ENCODE measurements around the gene UFC1. TPM values are rescaled to one million over a fixed set of nuclear protein-coding genes. Genes with fewer than 3 reads are reported as not detected.

UFC1 gene
- total and polyA plus RNA-seq, 2 of the 13 experiments (the other 11 are each of a cell fraction or from before 2014, with no cell fraction given) = 72.8 to 85.2 TPM

DNA sequence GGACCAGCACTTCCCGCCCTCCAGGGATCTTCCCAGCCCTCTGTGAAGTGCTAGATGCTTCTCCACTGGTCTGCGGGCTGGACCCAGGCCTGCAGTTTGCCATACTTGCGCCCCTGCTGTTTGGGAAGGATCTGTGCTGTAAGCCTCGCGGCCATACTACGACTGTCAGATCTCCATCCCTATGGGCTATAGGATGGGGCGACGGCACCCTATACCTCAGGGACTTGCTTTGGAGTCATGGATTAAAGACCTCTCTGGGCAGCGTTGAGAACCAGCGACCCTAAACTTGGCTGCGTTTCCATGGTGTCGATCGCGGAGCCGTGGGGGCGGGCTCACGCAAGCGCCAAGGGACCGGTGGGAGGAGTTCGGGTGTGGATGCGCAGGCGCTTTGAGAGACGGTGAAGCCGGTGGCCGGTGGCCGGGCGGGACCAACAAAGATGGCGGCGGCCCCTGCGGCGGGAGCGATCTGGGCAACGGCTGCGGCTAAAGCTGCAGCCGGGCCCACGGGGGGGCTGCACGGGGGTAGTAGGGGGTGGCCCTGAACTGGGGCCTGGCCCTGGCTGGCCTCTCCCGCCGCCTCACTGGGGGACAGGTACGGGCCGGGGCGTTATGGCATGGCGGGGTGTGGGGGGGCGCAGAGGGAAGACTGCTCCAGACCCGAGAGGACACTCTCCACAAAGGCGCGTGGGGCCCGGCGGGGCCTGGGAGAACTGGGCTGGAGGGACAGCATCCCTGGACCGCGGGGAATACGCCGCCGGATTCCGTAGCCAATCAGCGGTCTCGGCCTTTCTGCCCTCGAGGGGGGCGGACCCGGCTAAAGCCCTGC, 5.5 kb downstream of the UFC1 start, which contains the start of gene USP21 (continued):
- TF ChIP-seq FOXO4 (CRISPR knock-in tag; conservative IDR thresholded peaks at IDR 0.05) (no peak), HOXA3 (CRISPR knock-in tag; IDR thresholded peaks at IDR 0.05) (peak; percentile 54; the same call in 1 of the 2 replicates), SP2 (CRISPR knock-in tag; IDR thresholded peaks at IDR 0.05) (peak; percentile 75; the same call in 1 of the 2 replicates), PRMT3 (CRISPR knock-in tag; IDR thresholded peaks at IDR 0.05; ENCODE audit: borderline replicate concordance, low read depth) (no peak; the same call in 1 of the 2 replicates), ZNF335 (CRISPR knock-in tag; IDR thresholded peaks at IDR 0.05) (no peak), ZFP41 (CRISPR knock-in tag; IDR thresholded peaks at IDR 0.05; ENCODE audit: borderline replicate concordance) (no peak), ZNF512B (CRISPR knock-in tag; IDR thresholded peaks at IDR 0.05; ENCODE audit: borderline replicate concordance) (no peak), ZNF772 (CRISPR knock-in tag; IDR thresholded peaks at IDR 0.05) (peak; percentile 58; the same call in 1 of the 2 replicates), ERF (CRISPR knock-in tag; IDR thresholded peaks at IDR 0.05) (peak; percentile 12; the same call in 1 of the 2 replicates), ARID2 (CRISPR knock-in tag; IDR thresholded peaks at IDR 0.05; ENCODE audit: borderline replicate concordance) (no peak), ZNF841 (CRISPR knock-in tag; IDR thresholded peaks at IDR 0.05; ENCODE audit: borderline replicate concordance) (no peak), ZNF501 (CRISPR knock-in tag; IDR thresholded peaks at IDR 0.05) (peak; percentile 88), ZNF883 (CRISPR knock-in tag; IDR thresholded peaks at IDR 0.05; ENCODE audit: not compliant biosample characterization) (peak; percentile 84), SNAPC2 (CRISPR knock-in tag; IDR thresholded peaks at IDR 0.05) (no peak), KMT2B (CRISPR knock-in tag; IDR thresholded peaks at IDR 0.05) (peak; percentile 37; the same call in 1 of the 2 replicates), RELA (CRISPR knock-in tag; IDR thresholded peaks at IDR 0.05) (no peak), FOXP1 (IDR thresholded peaks at IDR 0.05) (no peak), FOXP1 (CRISPR knock-in tag; IDR thresholded peaks at IDR 0.05) (no peak), ZNF160 (CRISPR knock-in tag; IDR thresholded peaks at IDR 0.05) (no peak)
- TF ChIP-seq, protein P1, sequence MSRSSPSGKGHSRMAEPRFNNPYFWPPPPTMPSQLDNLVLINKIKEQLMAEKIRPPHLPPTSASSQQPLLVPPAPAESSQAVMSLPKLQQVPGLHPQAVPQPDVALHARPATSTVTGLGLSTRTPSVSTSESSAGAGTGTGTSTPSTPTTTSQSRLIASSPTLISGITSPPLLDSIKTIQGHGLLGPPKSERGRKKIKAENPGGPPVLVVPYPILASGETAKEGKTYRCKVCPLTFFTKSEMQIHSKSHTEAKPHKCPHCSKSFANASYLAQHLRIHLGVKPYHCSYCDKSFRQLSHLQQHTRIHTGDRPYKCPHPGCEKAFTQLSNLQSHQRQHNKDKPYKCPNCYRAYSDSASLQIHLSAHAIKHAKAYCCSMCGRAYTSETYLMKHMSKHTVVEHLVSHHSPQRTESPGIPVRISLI (CRISPR knock-in tag; IDR thresholded peaks at IDR 0.05; ENCODE audit: borderline replicate concordance) = no peak
- TF ChIP-seq, protein P2, sequence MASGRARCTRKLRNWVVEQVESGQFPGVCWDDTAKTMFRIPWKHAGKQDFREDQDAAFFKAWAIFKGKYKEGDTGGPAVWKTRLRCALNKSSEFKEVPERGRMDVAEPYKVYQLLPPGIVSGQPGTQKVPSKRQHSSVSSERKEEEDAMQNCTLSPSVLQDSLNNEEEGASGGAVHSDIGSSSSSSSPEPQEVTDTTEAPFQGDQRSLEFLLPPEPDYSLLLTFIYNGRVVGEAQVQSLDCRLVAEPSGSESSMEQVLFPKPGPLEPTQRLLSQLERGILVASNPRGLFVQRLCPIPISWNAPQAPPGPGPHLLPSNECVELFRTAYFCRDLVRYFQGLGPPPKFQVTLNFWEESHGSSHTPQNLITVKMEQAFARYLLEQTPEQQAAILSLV (CRISPR knock-in tag; IDR thresholded peaks at IDR 0.05; ENCODE audit: borderline replicate concordance) = no peak
- TF ChIP-seq, protein P3, sequence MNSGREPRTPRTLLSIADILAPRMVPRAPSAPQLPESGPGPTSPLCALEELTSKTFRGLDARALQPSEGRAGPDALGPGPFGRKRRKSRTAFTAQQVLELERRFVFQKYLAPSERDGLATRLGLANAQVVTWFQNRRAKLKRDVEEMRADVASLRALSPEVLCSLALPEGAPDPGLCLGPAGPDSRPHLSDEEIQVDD (CRISPR knock-in tag; IDR thresholded peaks at IDR 0.05; ENCODE audit: borderline replicate concordance) = no peak

Measured in HepG2 (cell line).